HG03045 (cell line): ENCODE data around the gene MPZL1.

ENCODE experiments used
- ATAC-seq: cut with Tn5 transposase; IDR thresholded peaks from one replicate; pipeline ENCODE4 v1.9.1; 2021; ENCODE audit warnings: mild to moderate bottlenecking, moderate library complexity; ENCODE audit not compliant: unreplicated experiment

Gene MPZL1

GRCh38 chr1:167839009-167839408, 117.2 kb downstream of the MPZL1 start:
- ATAC-seq = no peak
